K562 (cell line): ENCODE results near the gene ASB6. TPM values are rescaled to one million over a fixed set of nuclear protein-coding genes. Genes with fewer than 3 reads are reported as not detected.

Source experiments
- CBX3 ChIP-seq, 2 experiments: IDR thresholded peaks; 1 replicate in 1 of 2; 2 replicates in 1 of 2; pipeline ENCODE4 v1.6.1; 2012; ENCODE audit warnings: inconsistent platforms in 2 of 2, low read length in 2 of 2, borderline replicate concordance in 1 of 2, control low read depth in 1 of 2
- CHD4 ChIP-seq: fragments of 200-600 bp; sonication (generic); IDR thresholded peaks from 3 replicates; pipeline ENCODE4 v1.6.1; 2012; ENCODE audit warnings: low read depth, mild to moderate bottlenecking, mixed read lengths, low read length, inconsistent platforms; ENCODE audit not compliant: insufficient read depth, insufficient replicate concordance, poor library complexity, severe bottlenecking
- CTCF ChIP-seq, 3 experiments: IDR thresholded peaks in 2 of 3; conservative IDR thresholded peaks in 1 of 3; 2 replicates each; pipeline ENCODE4 v1.5.1; 2011 to 2012; ENCODE audit warnings: low read length in 3 of 3, mild to moderate bottlenecking in 3 of 3, control low read depth in 2 of 3, improper control_type of control experiment in 1 of 3, inconsistent platforms in 1 of 3, low read depth in 1 of 3, mixed read lengths in 1 of 3, moderate library complexity in 1 of 3; ENCODE audit not compliant: insufficient read depth in 2 of 3
- HDAC1 ChIP-seq, 2 experiments: fragments of 450-650 bp; IDR thresholded peaks; 2 replicates each; pipeline ENCODE4 v1.6.1; 2016 to 2017; ENCODE audit warnings: inconsistent platforms in 1 of 2, mild to moderate bottlenecking in 1 of 2, moderate library complexity in 1 of 2
- RERE ChIP-seq: sonication (generic); formaldehyde crosslinking; IDR thresholded peaks from 2 replicates; pipeline ENCODE4 v1.8.0; 2023; ENCODE audit warnings: missing genetic modification reagents, mild to moderate bottlenecking, borderline replicate concordance
- STAT6 ChIP-seq: sonication (generic); formaldehyde crosslinking; IDR thresholded peaks from 2 replicates; pipeline ENCODE4 v1.8.1; 2023; ENCODE audit warnings: mild to moderate bottlenecking, missing genetic modification reagents
- TOE1 ChIP-seq, 2 experiments: fragments of 450-650 bp in 1 of 2; sonication (generic) in 1 of 2; formaldehyde crosslinking in 1 of 2; IDR thresholded peaks; 2 replicates each; pipeline versions ENCODE4 v1.7.1 to v1.8.0; 2016 to 2022; ENCODE audit warnings: borderline replicate concordance in 2 of 2, mild to moderate bottlenecking in 2 of 2, antibody characterized with exemption in 1 of 2, inconsistent platforms in 1 of 2, low read depth in 1 of 2, missing genetic modification reagents in 1 of 2, moderate library complexity in 1 of 2
- ZBTB34 ChIP-seq: fragments of 250-450 bp; sonication (Bioruptor Pico); IDR thresholded peaks from 2 replicates; pipeline ENCODE4 v1.8.0; 2021; ENCODE audit warnings: mild to moderate bottlenecking, moderate library complexity
- ZHX1 ChIP-seq: fragments of 150-350 bp; conservative IDR thresholded peaks from 2 replicates; pipeline ENCODE4 v1.6.1; 2014; ENCODE audit warnings: low read length
- ZNF124 ChIP-seq: sonication (generic); formaldehyde crosslinking; IDR thresholded peaks from 2 replicates; pipeline ENCODE4 v1.8.1; 2022; ENCODE audit warnings: missing genetic modification reagents
- polyA plus RNA-seq, 8 experiments: library from polyadenylated mRNA; depleted of rRNA in 4 of 8; stranded (reverse) in 5 of 8; unstranded in 3 of 8; fragments of >200 nt; fragmentation: Nextera tagmentation in 2 of 8; fragmentation: Illumina TruSeq in 1 of 8; extraction: Ambion mirVana in 2 of 8; extraction: Trizol in 1 of 8; gene quantifications; 2 replicates each; pipeline versions ENCODE4 v1.2.1 to v1.2.3, GENCODE V29; 2011 to 2014; ENCODE audit warnings: inconsistent platforms in 1 of 8, missing spikeins in 1 of 8
- total RNA-seq, 7 experiments: library from RNA; depleted of rRNA in 6 of 7; stranded (reverse); fragments of >200 nt in 6 of 7; fragmentation: Illumina TruSeq in 2 of 7; extraction: Trizol in 2 of 7; gene quantifications; 2 replicates each; pipeline versions ENCODE4 v1.2.1 to v1.2.3, GENCODE V29; 2011 to 2021; ENCODE audit warnings: low replicate concordance in 1 of 7

The ASB6 gene
- total and polyA plus RNA-seq, 9 of the 15 experiments (the other 6 are each of a cell fraction or from before 2014, with no cell fraction given), result 0.92 to 17.8 (median 11.3) TPM

- TF ChIP-seq RERE (CRISPR knock-in tag) (no peak), TOE1 (IDR thresholded peaks at IDR 0.05; ENCODE audit: borderline replicate concordance) (no peak), TOE1 (CRISPR knock-in tag; IDR thresholded peaks at IDR 0.05; ENCODE audit: borderline replicate concordance, low read depth) (no peak), HDAC1 (IDR thresholded peaks at IDR 0.05) (no peak), ZNF124 (no peak), CBX3 (IDR thresholded peaks at IDR 0.05; ENCODE audit: borderline replicate concordance in 1 of 2, low read length in 2 of 2) (no peak), ZHX1 (no peak), CTCF (IDR thresholded peaks at IDR 0.05 in 2 of 3, conservative IDR thresholded peaks at IDR 0.05 in 1 of 3; ENCODE audit: insufficient read depth in 2 of 3, low read depth in 1 of 3, low read length in 3 of 3) (no peak), STAT6 (CRISPR knock-in tag) (no peak), CHD4 (no peak), ZBTB34 (CRISPR knock-in tag) (no peak)
Measured at GRCh38 chr9:129624947-129625346, 17.0 kb downstream of the ASB6 start (continued).
